Astrocyte (in vitro differentiated cells and primary cell): Measurements from ENCODE around the gene UQCC2.

Experiments
- CTCF ChIP-seq: IDR thresholded peaks from 2 replicates; pipeline ENCODE4 v1.5.1; 2011; ENCODE audit warnings: low read depth, mild to moderate bottlenecking, inconsistent platforms, low read length, moderate library complexity; ENCODE audit not compliant: insufficient read depth
- EZH2 ChIP-seq: IDR thresholded peaks from 2 replicates; pipeline ENCODE4 v1.6.1; 2012; ENCODE audit warnings: mild to moderate bottlenecking, low read length, inconsistent platforms; ENCODE audit not compliant: insufficient read depth

DNA sequence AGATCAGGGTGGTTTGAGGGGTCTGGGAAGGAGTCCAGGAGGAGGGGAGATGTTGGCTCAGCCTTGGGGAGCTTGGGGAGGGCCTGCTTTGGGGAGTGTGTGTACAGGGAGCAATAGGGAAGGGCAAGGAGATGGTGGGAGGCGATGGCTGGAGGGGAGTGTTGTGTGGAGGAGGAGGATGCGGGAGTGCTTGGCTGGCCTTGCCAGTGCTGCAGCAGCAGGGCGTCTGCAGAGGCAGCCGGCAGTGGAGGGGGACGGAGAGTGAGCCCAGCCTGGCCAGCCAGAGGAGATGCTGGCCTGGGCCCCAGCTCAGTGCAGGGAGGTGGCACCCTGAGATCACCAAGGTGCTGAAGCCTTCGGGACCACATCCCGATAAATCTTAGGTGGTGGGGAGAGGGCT lies 31.3 kb upstream of the UQCC2 start:
- TF ChIP-seq CTCF (no peak), EZH2 (no peak)
